Panc1 (cell line): ENCODE results near the gene LYST.

ENCODE experiments used
- POLR2AphosphoS5 ChIP-seq: IDR thresholded peaks from 2 replicates; pipeline ENCODE4 v1.6.1; 2012; ENCODE audit warnings: mild to moderate bottlenecking, low read depth, low read length, moderate library complexity
- TCF7L2 ChIP-seq: IDR thresholded peaks from 2 replicates; pipeline ENCODE4 v1.6.1; 2011; ENCODE audit warnings: mild to moderate bottlenecking, low read depth, low read length, inconsistent platforms
- TF ChIP-seq, protein P1 (sequence below): fragments of 450-650 bp; IDR thresholded peaks from 2 replicates; pipeline ENCODE4 v1.5.1; 2017; ENCODE audit warnings: mild to moderate bottlenecking

DNA sequence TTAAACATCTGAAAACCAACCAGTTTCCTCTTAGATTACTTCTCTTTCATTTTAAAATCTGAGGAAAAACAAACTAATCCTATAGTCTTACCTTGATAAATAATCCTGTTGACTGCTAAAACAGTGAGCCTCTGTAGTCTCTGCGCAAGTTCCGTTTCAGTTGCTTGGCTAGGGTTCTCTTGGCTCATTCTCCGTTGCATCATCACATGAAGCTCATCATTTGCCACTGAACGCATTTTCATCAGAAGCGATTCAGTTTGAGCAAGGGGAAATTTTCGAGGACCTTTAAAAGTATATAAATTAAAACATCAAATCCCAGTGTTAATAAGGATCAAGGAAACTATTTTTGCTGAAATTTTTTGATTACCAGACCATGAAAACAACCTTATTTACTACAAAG, 120.5 kb downstream of the LYST start:
- TF ChIP-seq, protein P1, sequence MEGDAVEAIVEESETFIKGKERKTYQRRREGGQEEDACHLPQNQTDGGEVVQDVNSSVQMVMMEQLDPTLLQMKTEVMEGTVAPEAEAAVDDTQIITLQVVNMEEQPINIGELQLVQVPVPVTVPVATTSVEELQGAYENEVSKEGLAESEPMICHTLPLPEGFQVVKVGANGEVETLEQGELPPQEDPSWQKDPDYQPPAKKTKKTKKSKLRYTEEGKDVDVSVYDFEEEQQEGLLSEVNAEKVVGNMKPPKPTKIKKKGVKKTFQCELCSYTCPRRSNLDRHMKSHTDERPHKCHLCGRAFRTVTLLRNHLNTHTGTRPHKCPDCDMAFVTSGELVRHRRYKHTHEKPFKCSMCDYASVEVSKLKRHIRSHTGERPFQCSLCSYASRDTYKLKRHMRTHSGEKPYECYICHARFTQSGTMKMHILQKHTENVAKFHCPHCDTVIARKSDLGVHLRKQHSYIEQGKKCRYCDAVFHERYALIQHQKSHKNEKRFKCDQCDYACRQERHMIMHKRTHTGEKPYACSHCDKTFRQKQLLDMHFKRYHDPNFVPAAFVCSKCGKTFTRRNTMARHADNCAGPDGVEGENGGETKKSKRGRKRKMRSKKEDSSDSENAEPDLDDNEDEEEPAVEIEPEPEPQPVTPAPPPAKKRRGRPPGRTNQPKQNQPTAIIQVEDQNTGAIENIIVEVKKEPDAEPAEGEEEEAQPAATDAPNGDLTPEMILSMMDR = no peak
- no peak for TF ChIP-seq POLR2AphosphoS5
- TF ChIP-seq TCF7L2 = no peak
